PC-3 (cell line): ENCODE results near the gene COX7A2. TPM values are rescaled to one million over a fixed set of nuclear protein-coding genes. Genes with fewer than 3 reads are reported as not detected.
A peak's percentile ranks its signal among the peaks of the same experiment; 100 is the strongest.

ENCODE experiments used
- ATAC-seq: fragments of 200-7000 bp; cut with Tn5 transposase; 2 replicates; pipeline ENCODE4 v1.9.1; 2020; ENCODE audit warnings: mild to moderate bottlenecking, moderate library complexity
- BruUV-seq: library from RNA; stranded (reverse); fragments of 400-500 nt; replicated peaks from 2 replicates; lab custom pipeline; 2021; lab: Mats Ljungman, UMichigan
- CTCF ChIA-PET: fragments of 300-600 bp; sonication (Branson Sonifier 250); formaldehyde crosslinking; loops from one replicate; lab custom pipeline; 2022; ENCODE audit warnings: antibody characterized with exemption; lab: Charles Lee
- POLR2A ChIA-PET: fragments of 300-600 bp; sonication (Branson Sonifier 250); formaldehyde crosslinking; loops from one replicate; lab custom pipeline; 2022; ENCODE audit warnings: antibody characterized with exemption; ENCODE audit not compliant: unreplicated experiment; lab: Charles Lee
- DNase-seq: peaks from one replicate; pipeline ENCODE4 v3.0.0-alpha.2; 2015
- H2AFZ ChIP-seq: fragments of 300-600 bp; sonication (generic); 2 replicates; pipeline ENCODE4 v1.6.0; 2016; ENCODE audit warnings: antibody characterized with exemption, low read length
- H3F3A ChIP-seq: fragments of 300-600 bp; sonication (generic); one replicate; pipeline ENCODE4 v1.6.0; 2017; ENCODE audit warnings: antibody characterized with exemption, low read length, control low read depth, mild to moderate bottlenecking; ENCODE audit not compliant: unreplicated experiment
- H3K27ac ChIP-seq: fragments of 300-600 bp; sonication (generic); 2 replicates; pipeline ENCODE4 v1.5.1; 2016; ENCODE audit warnings: mild to moderate bottlenecking, low read length
- H3K27me3 ChIP-seq: fragments of 300-600 bp; sonication (generic); 2 replicates; pipeline ENCODE4 v1.6.1; 2016; ENCODE audit warnings: low read length, mixed read lengths
- H3K36me3 ChIP-seq: fragments of 300-600 bp; sonication (generic); 2 replicates; pipeline ENCODE4 v1.6.1; 2016; ENCODE audit warnings: low read depth, mixed run types, low read length, mixed read lengths
- H3K4me1 ChIP-seq: fragments of 300-600 bp; sonication (generic); 2 replicates; pipeline ENCODE4 v1.5.1; 2016; ENCODE audit warnings: low read length; ENCODE audit not compliant: insufficient read depth
- H3K4me2 ChIP-seq: fragments of 300-600 bp; sonication (generic); 2 replicates; pipeline ENCODE4 v1.6.0; 2016; ENCODE audit warnings: low read length
- H3K4me3 ChIP-seq: fragments of 300-600 bp; sonication (generic); 2 replicates; pipeline ENCODE4 v1.5.1; 2016; ENCODE audit warnings: mild to moderate bottlenecking, low read length, mixed read lengths
- H3K79me2 ChIP-seq: fragments of 300-600 bp; sonication (generic); 2 replicates; pipeline ENCODE4 v1.6.1; 2017; ENCODE audit warnings: low read length, mixed read lengths
- H3K9ac ChIP-seq: fragments of 300-600 bp; sonication (generic); 2 replicates; pipeline ENCODE4 v1.6.0; 2016; ENCODE audit warnings: mild to moderate bottlenecking, low read length
- H3K9me2 ChIP-seq: fragments of 300-600 bp; sonication (generic); replicated peaks from 2 replicates; pipeline ENCODE4 v1.6.1; 2016; ENCODE audit warnings: mixed run types, low read length, mixed read lengths
- H3K9me3 ChIP-seq: fragments of 300-600 bp; sonication (generic); 2 replicates; pipeline ENCODE4 v1.6.1; 2016; ENCODE audit warnings: low read length, mixed read lengths
- H4K20me1 ChIP-seq: fragments of 300-600 bp; sonication (generic); 2 replicates; pipeline ENCODE4 v1.6.1; 2016; ENCODE audit warnings: low read length, mixed read lengths
- CTCF ChIP-seq: fragments of 300-600 bp; sonication (generic); conservative IDR thresholded peaks from 2 replicates; pipeline ENCODE4 v1.5.1; 2017; ENCODE audit warnings: antibody characterized with exemption, low read depth, mild to moderate bottlenecking, low read length
- EZH2 ChIP-seq: fragments of 300-600 bp; sonication (generic); IDR thresholded peaks from one replicate; pipeline ENCODE4 v1.6.1; 2017; ENCODE audit warnings: antibody characterized with exemption, mild to moderate bottlenecking, low read length; ENCODE audit not compliant: unreplicated experiment
- EZH2phosphoT487 ChIP-seq: fragments of 300-600 bp; sonication (generic); IDR thresholded peaks from 2 replicates; pipeline ENCODE4 v1.6.1; 2018; ENCODE audit warnings: mild to moderate bottlenecking, antibody characterized with exemption, low read length, borderline replicate concordance
- intact Hi-C: fragments of 100-400 bp; cut with micrococcal nuclease; formaldehyde crosslinking; loops from 2 replicates; pipeline ENCODE4 v1.9.0; 2023
- total RNA-seq: library from RNA; depleted of rRNA; stranded (reverse); fragments of >200 nt; gene quantifications from 2 replicates; pipeline ENCODE4 v1.2.3, GENCODE V29; 2014

COX7A2 gene
- total RNA-seq, 1 experiment from 2014 or later = 172 TPM

DNA sequence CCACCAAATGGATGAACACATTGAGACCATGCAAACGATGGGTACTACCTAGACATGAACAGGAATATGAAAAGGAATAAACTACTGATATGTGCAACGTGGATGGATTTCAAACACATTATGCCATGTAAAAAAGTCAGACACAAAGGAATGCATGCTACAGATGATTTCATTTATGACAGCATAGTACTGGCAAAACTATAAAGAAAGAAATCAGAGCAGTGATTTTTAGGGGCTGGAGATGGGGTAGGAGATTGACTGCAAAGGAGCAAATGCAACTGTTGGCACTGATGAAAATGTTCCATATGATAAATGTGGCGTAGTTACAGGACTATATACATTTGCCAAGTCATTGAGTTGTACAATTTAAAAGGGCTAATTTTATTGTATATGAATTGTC lies 24.3 kb downstream of the COX7A2 start:
- Histone ChIP-seq H3K27me3 (no peaks in the 10 kb centered on the region), H3K79me2 (no peaks in the 10 kb centered on the region), H3K9me3 (no peaks in the 10 kb centered on the region), H3K27ac (no peak overlapping the region), H3K4me2 (no peak overlapping the region), H3K4me3 (no peak overlapping the region), H3K36me3 (no peaks in the 10 kb centered on the region), H2AFZ (no peak overlapping the region), H3F3A (no peaks in the 10 kb centered on the region), H3K9ac (no peak overlapping the region), H4K20me1 (no peaks in the 10 kb centered on the region), H3K9me2 (no peaks in the 10 kb centered on the region), H3K4me1 (peaks cover 5% of the 10 kb centered on the region)
- TF ChIP-seq CTCF (no peak), EZH2phosphoT487 (no peak), EZH2 (no peak)
- no TSS peak for BruUV-seq
- ATAC-seq (no peak), DNase-seq (no peak)
- POLR2A ChIA-PET = no interaction called here
- intact Hi-C loops = no loop called here
- CTCF ChIA-PET = no interaction called here

DNA sequence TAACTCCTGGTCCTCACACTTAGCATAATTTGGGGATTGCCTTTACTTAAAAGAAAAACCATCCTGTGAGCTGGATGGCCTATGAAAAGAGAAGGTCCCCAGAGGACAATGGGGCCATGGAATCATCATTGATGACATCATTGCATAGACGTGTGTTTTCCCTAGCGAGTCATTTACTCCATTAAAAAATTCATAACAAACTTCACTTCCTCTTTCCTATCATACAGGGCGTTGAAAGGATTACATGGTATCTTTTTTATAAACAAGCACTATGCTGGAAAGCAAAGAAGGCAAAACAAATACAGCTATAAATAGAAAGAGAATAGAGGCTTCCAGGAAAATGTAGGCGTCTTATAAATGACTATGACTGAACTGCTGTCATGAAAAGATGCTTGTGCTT lies 26.4 kb downstream of the COX7A2 start:
- Histone ChIP-seq H3K9me2 (no peaks in the 10 kb centered on the region), H3K27me3 (no peaks in the 10 kb centered on the region), H3K4me3 (no peak overlapping the region), H3K27ac (no peak overlapping the region), H3K9ac (no peak overlapping the region), H3K4me1 (peaks cover 5% of the 10 kb centered on the region), H2AFZ (no peak overlapping the region), H3K36me3 (no peaks in the 10 kb centered on the region), H3K79me2 (no peaks in the 10 kb centered on the region), H4K20me1 (no peaks in the 10 kb centered on the region), H3K9me3 (no peaks in the 10 kb centered on the region), H3F3A (no peaks in the 10 kb centered on the region), H3K4me2 (no peak overlapping the region)
- TF ChIP-seq EZH2phosphoT487 (no peak), CTCF (no peak), EZH2 (no peak)
- POLR2A ChIA-PET = no interaction called here
- intact Hi-C loops = no loop called here
- no TSS peak for BruUV-seq
- ATAC-seq (no peak), DNase-seq (peak; percentile 15)
- CTCF ChIA-PET = no interaction called here

DNA sequence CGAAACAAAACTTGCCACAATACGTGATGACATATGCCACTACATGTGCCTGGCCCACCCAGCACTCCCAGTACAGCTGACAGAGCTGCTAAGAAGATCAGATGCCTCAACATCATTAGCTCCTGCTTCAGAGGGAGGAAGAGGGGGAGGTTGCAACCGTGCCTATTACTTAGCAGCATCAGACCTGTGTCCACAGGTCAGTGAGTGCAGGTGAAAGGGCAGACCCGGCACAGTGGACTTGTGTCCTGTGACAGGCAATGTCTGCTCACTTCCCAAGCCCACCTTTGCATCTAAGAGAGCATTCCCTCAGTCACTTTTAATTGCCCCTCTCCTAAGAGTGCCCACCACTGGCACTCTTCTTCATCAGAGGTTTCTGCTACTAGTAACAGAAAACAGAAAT lies 28.3 kb downstream of the COX7A2 start:
- DNase-seq (no peak), ATAC-seq (no peak)
- no peaks in the 10 kb centered on the region for H3K9me3 ChIP-seq
- TF ChIP-seq EZH2phosphoT487 (no peak), EZH2 (no peak), CTCF (no peak)
- POLR2A ChIA-PET = no interaction called here
- H3K79me2 ChIP-seq = no peaks in the 10 kb centered on the region
- H3K36me3 ChIP-seq = no peaks in the 10 kb centered on the region
- H3K4me2 ChIP-seq = no peak overlapping the region
- intact Hi-C loops = no loop called here
- no peak overlapping the region for H2AFZ ChIP-seq
- H3K9me2 ChIP-seq = no peaks in the 10 kb centered on the region
- no peaks in the 10 kb centered on the region for H3F3A ChIP-seq
- peaks cover 15% of the 10 kb centered on the region for H3K4me1 ChIP-seq
- H4K20me1 ChIP-seq = no peaks in the 10 kb centered on the region
- H3K27me3 ChIP-seq = no peaks in the 10 kb centered on the region
- no peak overlapping the region for H3K9ac ChIP-seq
- no peak overlapping the region for H3K4me3 ChIP-seq
- CTCF ChIA-PET = no interaction called here
- no peak overlapping the region for H3K27ac ChIP-seq
- BruUV-seq = no TSS peak
